ENCODE measurements around the gene ZNF764. TPM values are rescaled to one million over a fixed set of nuclear protein-coding genes. Genes with fewer than 3 reads are reported as not detected.
A peak's percentile ranks its signal among the peaks of the same experiment; 100 is the strongest.

Gene ZNF764
- total RNA-seq, 1 donor from 2014 or later = 8.4 TPM

DNA sequence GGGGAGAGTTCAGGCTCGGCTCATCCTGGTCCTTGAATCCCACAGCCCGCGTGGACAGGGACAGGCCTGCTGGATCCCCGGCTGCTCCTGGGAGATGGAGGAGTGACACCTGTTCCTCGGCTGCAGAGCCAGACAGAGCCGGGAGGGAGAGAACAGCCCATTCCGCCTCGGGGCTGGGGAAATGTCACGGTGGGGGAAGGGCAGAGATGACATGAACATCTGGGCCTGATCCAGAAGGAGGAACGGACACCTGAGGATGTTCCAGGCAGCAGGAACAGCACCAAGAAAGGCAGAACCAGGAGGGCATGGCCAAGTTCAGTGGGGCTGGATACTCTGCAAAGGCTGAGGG is 2.1 kb downstream of the ZNF764 start:
- ATAC-seq (no peak), DNase-seq (no peak)
- TF ChIP-seq, protein P1, sequence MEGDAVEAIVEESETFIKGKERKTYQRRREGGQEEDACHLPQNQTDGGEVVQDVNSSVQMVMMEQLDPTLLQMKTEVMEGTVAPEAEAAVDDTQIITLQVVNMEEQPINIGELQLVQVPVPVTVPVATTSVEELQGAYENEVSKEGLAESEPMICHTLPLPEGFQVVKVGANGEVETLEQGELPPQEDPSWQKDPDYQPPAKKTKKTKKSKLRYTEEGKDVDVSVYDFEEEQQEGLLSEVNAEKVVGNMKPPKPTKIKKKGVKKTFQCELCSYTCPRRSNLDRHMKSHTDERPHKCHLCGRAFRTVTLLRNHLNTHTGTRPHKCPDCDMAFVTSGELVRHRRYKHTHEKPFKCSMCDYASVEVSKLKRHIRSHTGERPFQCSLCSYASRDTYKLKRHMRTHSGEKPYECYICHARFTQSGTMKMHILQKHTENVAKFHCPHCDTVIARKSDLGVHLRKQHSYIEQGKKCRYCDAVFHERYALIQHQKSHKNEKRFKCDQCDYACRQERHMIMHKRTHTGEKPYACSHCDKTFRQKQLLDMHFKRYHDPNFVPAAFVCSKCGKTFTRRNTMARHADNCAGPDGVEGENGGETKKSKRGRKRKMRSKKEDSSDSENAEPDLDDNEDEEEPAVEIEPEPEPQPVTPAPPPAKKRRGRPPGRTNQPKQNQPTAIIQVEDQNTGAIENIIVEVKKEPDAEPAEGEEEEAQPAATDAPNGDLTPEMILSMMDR (IDR thresholded peaks at IDR 0.05) = no peak
- H3K9me3 ChIP-seq = no peaks in the 10 kb centered on the region
- no peak overlapping the region for H3K4me3 ChIP-seq
- peaks cover 39% of the 10 kb centered on the region for H3K4me1 ChIP-seq
- no peaks in the 10 kb centered on the region for H3K27me3 ChIP-seq (ENCODE audit: low read depth)
- H3K36me3 ChIP-seq = peaks cover 36% of the 10 kb centered on the region
- intact Hi-C loops (cut with DNase I) = no loop called here
- H3K27ac ChIP-seq = no peak overlapping the region

DNA sequence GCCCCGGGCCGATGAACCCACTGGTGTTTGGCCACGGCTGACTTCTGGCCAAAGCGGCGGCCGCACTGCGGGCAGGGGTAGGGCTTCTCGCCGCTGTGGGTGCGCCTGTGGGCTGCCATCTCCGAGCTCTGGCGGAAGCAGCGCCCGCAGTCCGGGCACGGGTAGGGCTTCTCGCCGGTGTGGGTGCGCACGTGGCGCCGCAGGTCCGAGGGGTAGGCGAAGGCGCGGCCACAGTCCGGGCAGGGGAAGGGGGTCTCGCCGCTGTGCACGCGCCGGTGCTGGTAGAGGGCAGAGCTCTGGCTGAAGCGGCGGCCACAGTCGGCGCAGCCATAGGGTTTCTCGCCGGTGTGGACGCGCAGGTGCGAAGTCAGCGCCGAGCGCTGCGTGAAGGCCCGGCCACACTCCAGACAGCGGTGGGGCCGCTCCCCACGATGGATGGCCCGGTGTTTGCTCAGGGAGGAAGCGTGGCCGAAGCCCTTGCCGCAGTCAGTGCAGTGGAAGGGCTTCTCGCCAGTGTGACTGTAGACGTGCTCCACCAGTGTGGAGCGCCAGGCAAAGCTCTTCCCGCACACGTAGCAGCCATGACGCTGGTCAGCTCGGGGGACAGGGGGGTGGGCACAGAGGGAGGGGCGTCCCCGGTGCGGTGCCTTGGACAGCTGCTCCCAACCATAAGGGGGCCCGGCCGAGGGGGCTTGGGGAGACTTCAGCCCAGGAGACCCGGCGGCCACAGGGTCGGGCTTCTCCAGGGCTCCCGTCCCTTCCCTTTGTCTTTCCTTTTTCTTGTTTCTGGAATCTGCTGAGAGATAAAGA is 2.7 kb downstream of the ZNF764 start:
- peaks cover 38% of the 10 kb centered on the region for H3K4me1 ChIP-seq
- no peaks in the 10 kb centered on the region for H3K9me3 ChIP-seq
- TF ChIP-seq, protein P1 (IDR thresholded peaks at IDR 0.05) = no peak
- no peaks in the 10 kb centered on the region for H3K27me3 ChIP-seq (ENCODE audit: low read depth)
- DNase-seq (no peak), ATAC-seq (no peak)
- no peak overlapping the region for H3K27ac ChIP-seq
- intact Hi-C loops (cut with DNase I) = no loop called here
- peaks cover 36% of the 10 kb centered on the region for H3K36me3 ChIP-seq
- no peak overlapping the region for H3K4me3 ChIP-seq

DNA sequence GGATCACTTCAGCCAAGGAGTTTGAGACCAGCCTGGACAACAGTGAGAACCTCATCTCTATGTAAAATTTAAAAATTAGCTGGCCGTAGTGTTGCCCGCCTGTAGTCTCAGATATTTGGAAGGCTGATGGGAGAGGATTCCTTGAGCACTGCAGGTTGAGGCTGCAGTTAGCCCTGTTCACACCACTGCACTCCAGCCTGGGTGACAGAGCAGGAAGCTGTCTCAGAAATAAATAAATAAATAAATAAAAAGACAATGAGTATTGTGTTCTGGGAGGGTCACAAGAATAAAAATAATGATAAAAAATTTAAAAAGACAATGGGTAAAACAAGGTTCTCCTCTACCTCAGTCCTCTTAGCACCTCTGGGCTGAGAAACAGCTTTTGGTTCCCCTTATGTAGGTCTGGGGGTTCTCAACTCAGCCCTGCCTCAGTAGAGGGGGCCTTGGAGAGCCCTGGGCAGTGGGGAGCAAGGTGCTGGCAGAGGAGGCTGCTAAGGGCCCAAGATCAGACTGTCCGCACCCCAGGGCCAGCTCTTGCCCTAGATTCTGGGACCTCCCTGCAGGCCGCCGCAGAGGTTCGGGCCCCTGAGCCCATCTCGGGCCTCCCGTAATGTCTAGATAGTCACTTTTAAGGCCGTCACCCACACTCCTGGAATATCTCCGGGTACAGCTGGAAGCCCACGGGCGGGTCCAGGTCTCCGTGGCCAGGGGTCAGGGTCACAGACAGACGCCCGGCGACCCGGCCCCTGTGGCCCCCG is 3.4 kb downstream of the ZNF764 start:
- intact Hi-C loops (cut with DNase I) = no loop called here
- ATAC-seq = no peak
- TF ChIP-seq, protein P1 (IDR thresholded peaks at IDR 0.05) = no peak
- Histone ChIP-seq H3K27me3 (ENCODE audit: low read depth) (no peaks in the 10 kb centered on the region), H3K9me3 (no peaks in the 10 kb centered on the region), H3K36me3 (peaks cover 36% of the 10 kb centered on the region), H3K4me1 (peaks cover 38% of the 10 kb centered on the region), H3K27ac (no peak overlapping the region), H3K4me3 (no peak overlapping the region)
- no peak for DNase-seq

DNA sequence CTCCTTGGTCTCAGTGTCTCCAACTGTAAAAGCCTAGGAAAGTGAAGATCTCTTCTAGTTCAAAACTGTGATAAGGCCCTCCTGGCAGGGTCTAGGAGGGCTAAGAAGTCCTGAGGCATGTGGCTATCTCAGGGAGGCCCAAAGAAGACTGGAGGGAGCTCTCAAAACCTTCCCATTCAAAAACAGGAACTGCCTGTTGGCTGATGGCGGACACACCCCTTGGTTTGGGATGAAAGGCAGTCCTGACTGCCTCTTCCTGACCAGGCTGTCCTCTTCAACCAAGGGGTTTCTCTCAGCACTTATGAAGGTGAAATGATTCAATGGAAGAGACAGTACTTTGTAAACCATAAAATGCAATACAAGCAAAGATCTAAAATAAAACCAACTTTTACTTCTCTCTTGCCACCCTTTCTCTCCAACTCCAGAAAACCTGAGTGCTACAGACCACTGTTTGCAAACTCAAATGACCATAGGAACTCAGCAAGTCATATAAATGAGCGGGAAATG is 4.7 kb downstream of the ZNF764 start:
- peaks cover 36% of the 10 kb centered on the region for H3K36me3 ChIP-seq
- peaks cover 38% of the 10 kb centered on the region for H3K4me1 ChIP-seq
- no peaks in the 10 kb centered on the region for H3K27me3 ChIP-seq (ENCODE audit: low read depth)
- intact Hi-C loops (cut with DNase I) = no loop called here
- TF ChIP-seq, protein P1 (IDR thresholded peaks at IDR 0.05) = no peak
- no peaks in the 10 kb centered on the region for H3K9me3 ChIP-seq
- no peak overlapping the region for H3K4me3 ChIP-seq
- H3K27ac ChIP-seq = peak overlapping the region; percentile 10
- ATAC-seq = no peak
- no peak for DNase-seq

DNA sequence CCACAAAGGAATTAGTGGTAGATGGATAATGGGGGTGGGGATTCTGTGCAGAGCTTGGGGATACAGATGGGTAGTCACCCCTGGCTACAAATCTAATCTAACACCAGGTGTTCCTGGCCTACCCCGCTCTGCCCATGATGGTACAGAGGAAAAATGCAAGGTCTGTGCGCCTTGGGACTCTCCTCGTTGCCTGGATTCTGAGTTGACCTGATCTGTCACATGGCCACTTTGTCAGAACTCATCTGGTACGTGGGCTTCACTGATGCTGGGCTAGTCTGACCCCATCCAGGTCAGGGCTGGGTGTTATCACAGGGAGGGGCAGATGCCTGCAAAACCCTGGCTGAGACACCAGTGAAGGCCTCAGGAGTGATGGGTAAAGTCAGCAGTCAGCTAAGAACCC is 5.2 kb downstream of the ZNF764 start:
- no peak overlapping the region for H3K27ac ChIP-seq

More for the DNA sequence above, 5.2 kb downstream of the ZNF764 start:
- intact Hi-C loops (cut with DNase I) = no loop called here
- H3K9me3 ChIP-seq = no peaks in the 10 kb centered on the region
- DNase-seq (no peak), ATAC-seq (no peak)
- TF ChIP-seq, protein P1 (IDR thresholded peaks at IDR 0.05) = no peak
- peaks cover 38% of the 10 kb centered on the region for H3K4me1 ChIP-seq
- H3K36me3 ChIP-seq = peaks cover 36% of the 10 kb centered on the region
- no peak overlapping the region for H3K4me3 ChIP-seq
- no peaks in the 10 kb centered on the region for H3K27me3 ChIP-seq (ENCODE audit: low read depth)
